Natural killer cell treated with Interleukin-12 subunit alpha and Interleukin-12 subunit beta and Interleukin-15 and Interleukin-18, amount 100 ng/mL, for 72 hours (primary cell): ENCODE measurements around the gene NFKB1. TPM values are rescaled to one million over a fixed set of nuclear protein-coding genes. Genes with fewer than 3 reads are reported as not detected.

Experiments
- ATAC-seq, 2 donors: fragments of 150-1000 bp; cut with Tn5 transposase in 1 of 2; sonication (Bioruptor Pico), chemical (Tn5 transposase) in 1 of 2; 2 replicates each; pipeline ENCODE4 v1.10.0; 2021
- DNase-seq: peaks from one replicate; pipeline ENCODE4 v3.0.0; 2022; ENCODE audit warnings: low spot score
- H3K27ac Mint-ChIP-seq, 2 donors: 1 replicate in 1 of 2; 2 replicates in 1 of 2; pipeline ENCODE4 v1.8.0; 2022; ENCODE audit warnings: mixed read lengths in 2 of 2, mild to moderate bottlenecking in 1 of 2, moderate library complexity in 1 of 2
- H3K27me3 Mint-ChIP-seq, 2 donors: 1 replicate in 1 of 2; 2 replicates in 1 of 2; pipeline ENCODE4 v1.8.0; 2022; ENCODE audit warnings: mixed read lengths in 2 of 2
- H3K36me3 Mint-ChIP-seq: one replicate; pipeline ENCODE4 v1.8.0; 2022; ENCODE audit warnings: mixed read lengths
- H3K4me1 Mint-ChIP-seq, 2 donors: 1 replicate in 1 of 2; 2 replicates in 1 of 2; pipeline ENCODE4 v1.8.0; 2022; ENCODE audit warnings: low read depth in 2 of 2, mixed read lengths in 2 of 2, mild to moderate bottlenecking in 1 of 2
- H3K4me3 Mint-ChIP-seq: one replicate; pipeline ENCODE4 v1.8.0; 2022; ENCODE audit warnings: mixed read lengths
- H3K9me3 Mint-ChIP-seq: 2 replicates; pipeline ENCODE4 v1.8.0; 2022; ENCODE audit warnings: mixed read lengths
- total RNA-seq, 2 donors: library from RNA; stranded (reverse); gene quantifications; one replicate each; pipeline ENCODE4 v1.2.3, GENCODE V29; 2022

Gene NFKB1
- total RNA-seq, 2 donors from 2014 or later: 108 to 131 TPM

GRCh38 chr4:102525504-102525903, 24.3 kb downstream of the NFKB1 start:
- no peak for DNase-seq
- Mint-ChIP-seq H3K27me3 (no peaks in the 10 kb centered on the region), H3K4me1 (peaks cover 68 to 78% of the 10 kb centered on the region in 2 donors), H3K9me3 (no peaks in the 10 kb centered on the region), H3K27ac (peak overlapping the region; percentile 93 to 98), H3K36me3 (peaks cover 13% of the 10 kb centered on the region), H3K4me3 (peak overlapping the region; percentile 83)
- peak; percentile 73 to 75 for ATAC-seq

DNA sequence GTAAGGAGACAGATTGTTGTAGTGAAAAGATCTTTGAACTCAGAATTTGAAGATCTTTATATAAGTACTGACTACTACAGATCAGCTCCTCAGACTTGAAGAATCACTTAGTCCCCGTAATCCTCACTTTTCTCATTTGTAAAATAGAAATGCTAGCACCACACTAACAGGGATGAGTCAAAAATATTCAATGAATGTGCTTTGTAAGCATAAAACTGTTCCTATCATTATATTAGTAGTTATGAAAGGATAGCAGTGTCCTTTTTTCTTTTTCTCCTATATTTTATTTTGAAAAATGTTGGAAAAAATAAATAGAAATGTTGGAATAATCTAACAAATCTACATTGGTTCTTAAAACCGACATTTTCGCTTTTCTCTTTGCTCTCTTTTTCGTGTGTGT, 25.4 kb downstream of the NFKB1 start:
- H3K27ac Mint-ChIP-seq: peak overlapping the region; percentile 93 to 98
- H3K27me3 Mint-ChIP-seq: no peaks in the 10 kb centered on the region
- H3K36me3 Mint-ChIP-seq: peaks cover 17% of the 10 kb centered on the region
- peak overlapping the region; percentile 83 for H3K4me3 Mint-ChIP-seq
- peaks cover 64 to 74% of the 10 kb centered on the region in 2 donors for H3K4me1 Mint-ChIP-seq
- ATAC-seq (no peak), DNase-seq (no peak)
- H3K9me3 Mint-ChIP-seq: no peaks in the 10 kb centered on the region

DNA sequence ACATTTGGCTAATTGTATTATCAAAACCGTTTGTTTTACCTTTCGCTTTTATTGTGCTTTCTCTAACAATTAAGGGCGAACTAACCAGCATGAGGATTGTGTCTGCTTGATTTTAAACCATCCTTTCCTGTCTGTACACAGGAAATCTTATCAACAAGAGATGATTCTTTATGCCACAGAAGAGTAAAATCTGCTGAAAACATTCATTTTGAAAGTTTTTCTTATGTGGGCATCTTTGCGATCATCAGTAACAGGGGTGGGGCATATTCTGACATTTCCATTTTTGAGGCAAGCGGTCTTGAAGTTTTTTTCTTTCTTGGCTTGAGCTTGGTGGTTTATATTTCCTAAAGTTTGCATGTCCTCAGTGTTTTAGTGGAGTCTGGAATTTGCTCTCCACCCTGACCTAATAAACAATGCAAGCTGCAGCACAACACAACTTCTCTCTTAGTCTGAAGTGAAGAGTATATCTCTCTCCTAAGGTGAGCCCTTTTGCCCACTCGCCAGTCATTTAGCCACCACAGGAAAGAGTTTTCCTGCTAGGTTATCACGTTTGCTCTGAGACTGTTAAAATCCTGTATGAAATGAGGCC, 26.6 kb downstream of the NFKB1 start:
- peak overlapping the region; percentile 76 to 98 for H3K27ac Mint-ChIP-seq
- H3K36me3 Mint-ChIP-seq: peaks cover 17% of the 10 kb centered on the region
- H3K4me3 Mint-ChIP-seq: peak overlapping the region; percentile 83
- no peaks in the 10 kb centered on the region for H3K9me3 Mint-ChIP-seq
- H3K27me3 Mint-ChIP-seq: no peaks in the 10 kb centered on the region
- no peak for DNase-seq
- H3K4me1 Mint-ChIP-seq: peaks cover 53 to 62% of the 10 kb centered on the region in 2 donors
- peak in 1 of 2 donors; percentile 69 for ATAC-seq

DNA sequence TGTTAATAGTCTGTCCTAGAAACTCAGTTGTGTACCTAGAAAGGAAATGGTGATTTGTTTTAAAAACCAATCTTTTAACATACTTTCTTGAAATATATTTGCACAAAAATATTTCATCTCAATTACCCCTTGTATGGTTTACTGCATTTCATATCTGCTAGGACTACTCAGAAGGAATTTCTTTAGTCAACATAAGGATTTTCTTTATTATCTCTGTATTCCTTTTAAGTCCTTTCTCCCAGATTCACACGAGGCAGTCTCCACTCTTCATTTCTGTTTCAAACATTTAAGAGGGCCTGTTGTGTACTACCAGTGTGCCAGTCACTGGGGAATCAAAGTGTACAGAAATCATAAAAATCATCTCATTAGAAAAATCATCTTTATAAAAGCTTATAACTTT, 28.8 kb downstream of the NFKB1 start:
- Mint-ChIP-seq H3K27ac (peak overlapping the region; percentile 67 to 76), H3K9me3 (no peaks in the 10 kb centered on the region), H3K27me3 (no peaks in the 10 kb centered on the region), H3K4me1 (peaks cover 57 to 66% of the 10 kb centered on the region in 2 donors), H3K36me3 (peaks cover 17% of the 10 kb centered on the region), H3K4me3 (peak overlapping the region; percentile 25)
- ATAC-seq (no peak), DNase-seq (no peak)

DNA sequence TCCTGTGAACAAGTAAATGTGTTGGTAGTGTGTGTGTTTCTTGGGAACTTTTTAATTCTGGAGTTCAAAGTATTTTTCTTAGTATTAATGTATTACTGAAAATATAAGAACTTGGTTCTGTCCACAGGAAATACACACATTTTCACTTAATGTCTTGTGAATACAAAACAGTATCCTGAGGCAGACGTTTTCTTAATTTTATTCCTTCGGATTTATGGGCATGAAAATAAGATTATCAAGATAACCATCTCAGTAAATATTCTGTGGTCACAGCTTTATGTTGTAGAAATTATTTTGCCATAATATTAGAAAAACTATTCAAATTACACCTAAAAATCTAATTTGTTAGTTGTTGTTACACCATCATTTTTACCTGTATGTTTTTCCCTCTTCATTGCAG, 29.8 kb downstream of the NFKB1 start:
- Mint-ChIP-seq H3K4me3 (peak overlapping the region; percentile 51), H3K27me3 (no peaks in the 10 kb centered on the region), H3K4me1 (peaks cover 49 to 56% of the 10 kb centered on the region in 2 donors), H3K27ac (peak overlapping the region; percentile 67 to 76), H3K36me3 (peaks cover 17% of the 10 kb centered on the region), H3K9me3 (no peaks in the 10 kb centered on the region)
- no peak for ATAC-seq
- DNase-seq: no peak

DNA sequence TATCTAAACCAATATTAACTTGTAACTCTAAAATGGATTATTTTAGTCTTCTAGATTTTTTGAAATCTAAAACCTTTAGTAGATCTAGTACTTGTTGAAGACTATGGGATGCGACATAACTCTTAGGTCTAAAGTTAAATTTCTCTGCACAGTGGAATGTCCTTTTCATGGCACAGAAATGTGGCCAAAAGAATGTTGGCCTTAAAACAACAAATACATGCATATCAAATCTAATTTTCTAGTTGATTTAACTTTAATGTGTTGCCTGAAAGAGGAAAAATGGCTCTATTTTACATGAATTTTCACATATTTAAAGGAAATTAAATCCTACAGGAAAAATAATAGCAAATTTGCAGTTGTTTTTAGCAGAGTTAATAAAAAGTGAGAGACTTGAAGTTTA, 30.3 kb downstream of the NFKB1 start:
- H3K27ac Mint-ChIP-seq: no peak overlapping the region
- H3K36me3 Mint-ChIP-seq: peaks cover 17% of the 10 kb centered on the region
- H3K4me3 Mint-ChIP-seq: no peak overlapping the region
- H3K27me3 Mint-ChIP-seq: no peaks in the 10 kb centered on the region
- H3K9me3 Mint-ChIP-seq: no peaks in the 10 kb centered on the region
- peaks cover 50 to 53% of the 10 kb centered on the region in 2 donors for H3K4me1 Mint-ChIP-seq
- ATAC-seq: no peak
- no peak for DNase-seq

DNA sequence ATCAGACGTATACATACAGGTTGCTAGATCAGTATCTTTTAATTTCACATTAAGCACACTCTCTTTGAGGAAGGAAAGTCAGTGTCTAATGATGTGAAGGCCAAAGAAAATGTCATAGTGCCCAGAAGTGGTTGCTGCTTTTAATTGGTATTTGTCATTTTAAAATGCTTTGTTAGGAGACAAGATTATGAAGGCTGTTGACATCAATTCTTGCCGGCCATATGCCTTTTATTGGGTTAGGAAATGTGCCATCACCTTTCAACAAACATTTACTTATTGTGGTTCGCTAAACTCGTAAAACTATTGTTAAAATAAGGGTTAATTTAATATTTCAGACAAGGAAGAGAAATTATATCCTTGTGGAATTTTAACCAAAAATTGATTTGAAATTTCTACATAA, 32.2 kb downstream of the NFKB1 start:
- H3K36me3 Mint-ChIP-seq: peaks cover 17% of the 10 kb centered on the region
- ATAC-seq: no peak
- H3K4me3 Mint-ChIP-seq: no peak overlapping the region
- H3K9me3 Mint-ChIP-seq: no peaks in the 10 kb centered on the region
- no peak for DNase-seq
- H3K27me3 Mint-ChIP-seq: no peaks in the 10 kb centered on the region
- peak overlapping the region in 1 of 2 donors; percentile 75 for H3K27ac Mint-ChIP-seq
- peaks cover 38 to 40% of the 10 kb centered on the region in 2 donors for H3K4me1 Mint-ChIP-seq

GRCh38 chr4:102533904-102534303, 32.7 kb downstream of the NFKB1 start:
- no peak for DNase-seq
- no peak overlapping the region for H3K4me3 Mint-ChIP-seq
- no peaks in the 10 kb centered on the region for H3K27me3 Mint-ChIP-seq
- H3K27ac Mint-ChIP-seq: peak overlapping the region in 1 of 2 donors; percentile 75
- peaks cover 35 to 36% of the 10 kb centered on the region in 2 donors for H3K4me1 Mint-ChIP-seq
- peaks cover 14% of the 10 kb centered on the region for H3K36me3 Mint-ChIP-seq
- H3K9me3 Mint-ChIP-seq: no peaks in the 10 kb centered on the region
- ATAC-seq: peak in 1 of 2 donors; percentile 26

DNA sequence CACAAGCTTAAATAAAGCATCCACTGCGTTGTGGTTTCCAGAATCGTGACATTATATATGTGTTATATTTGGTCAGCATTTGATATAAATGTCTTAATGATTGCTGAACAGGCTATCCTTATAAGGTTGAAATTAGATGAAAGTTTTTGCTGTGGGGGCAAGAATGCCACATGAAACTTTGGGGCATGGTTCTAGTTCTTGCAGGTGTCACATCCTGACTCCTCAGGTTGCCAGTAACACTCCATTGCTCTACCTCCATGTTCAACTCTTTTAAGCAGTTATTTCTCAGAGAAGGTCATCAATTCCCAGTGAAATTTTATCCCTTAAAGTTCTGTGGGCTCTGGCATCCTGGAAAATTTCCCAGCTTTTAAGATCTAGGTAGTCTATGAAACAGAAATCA, 33.7 kb downstream of the NFKB1 start:
- DNase-seq: no peak
- Mint-ChIP-seq H3K27ac (peak overlapping the region; percentile 24 to 75), H3K27me3 (no peaks in the 10 kb centered on the region), H3K36me3 (peaks cover 18% of the 10 kb centered on the region), H3K4me1 (peaks cover 34 to 38% of the 10 kb centered on the region in 2 donors), H3K4me3 (peak overlapping the region; percentile 49), H3K9me3 (no peaks in the 10 kb centered on the region)
- ATAC-seq: no peak

- Mint-ChIP-seq H3K27ac (peak overlapping the region; percentile 24 to 75), H3K36me3 (peaks cover 16% of the 10 kb centered on the region), H3K4me3 (peak overlapping the region; percentile 49), H3K4me1 (peaks cover 31 to 33% of the 10 kb centered on the region in 2 donors), H3K9me3 (no peaks in the 10 kb centered on the region), H3K27me3 (no peaks in the 10 kb centered on the region)
- ATAC-seq: peak; percentile 84 to 89
- no peak for DNase-seq
Measured at GRCh38 chr4:102535398-102536082, 34.4 kb downstream of the NFKB1 start.

DNA sequence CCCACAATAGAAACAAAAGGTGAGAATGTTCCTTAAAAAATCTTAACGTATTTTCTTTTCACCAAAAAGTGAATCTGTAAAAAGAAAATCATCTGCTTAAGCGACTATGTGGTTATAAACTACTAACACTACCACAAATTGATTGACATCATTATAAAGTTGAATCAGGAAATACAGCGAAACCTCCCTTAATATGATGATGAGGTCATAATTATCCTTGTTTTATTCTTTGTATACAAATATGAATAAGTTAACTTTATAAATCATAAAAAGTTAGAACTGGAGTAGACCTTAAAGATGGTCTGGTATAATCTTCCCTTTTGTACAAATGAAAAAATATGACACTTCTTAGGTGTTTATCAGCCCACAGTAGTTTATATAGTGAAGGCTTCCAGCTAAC, 35.6 kb downstream of the NFKB1 start:
- H3K4me1 Mint-ChIP-seq: peaks cover 36 to 38% of the 10 kb centered on the region in 2 donors
- no peak overlapping the region for H3K27ac Mint-ChIP-seq
- no peak overlapping the region for H3K4me3 Mint-ChIP-seq
- DNase-seq: no peak
- H3K27me3 Mint-ChIP-seq: no peaks in the 10 kb centered on the region
- H3K9me3 Mint-ChIP-seq: no peaks in the 10 kb centered on the region
- H3K36me3 Mint-ChIP-seq: peaks cover 17% of the 10 kb centered on the region
- no peak for ATAC-seq

DNA sequence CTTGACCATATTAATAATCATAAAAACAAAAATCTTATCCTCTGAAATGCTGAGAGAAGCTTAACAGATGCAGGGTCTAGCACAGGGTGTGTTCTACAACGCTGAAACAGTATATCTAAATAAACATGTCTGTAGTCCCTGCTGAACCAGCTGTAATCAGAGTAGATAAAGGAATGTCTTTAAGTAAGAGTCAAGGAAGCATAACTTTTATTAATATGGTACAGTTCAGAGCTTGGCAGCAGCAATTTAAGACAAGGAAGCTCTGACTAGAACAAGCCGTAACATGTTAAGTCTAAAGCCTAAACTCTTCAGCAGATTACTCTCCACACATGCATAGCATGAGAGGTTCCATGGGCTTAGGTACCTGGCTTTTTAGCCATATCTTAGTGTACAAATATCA, 36.1 kb downstream of the NFKB1 start:
- Mint-ChIP-seq H3K9me3 (no peaks in the 10 kb centered on the region), H3K4me1 (peaks cover 38 to 41% of the 10 kb centered on the region in 2 donors), H3K27ac (no peak overlapping the region), H3K4me3 (no peak overlapping the region), H3K36me3 (peaks cover 17% of the 10 kb centered on the region), H3K27me3 (no peaks in the 10 kb centered on the region)
- ATAC-seq (no peak), DNase-seq (no peak)

- Mint-ChIP-seq H3K36me3 (peaks cover 34% of the 10 kb centered on the region), H3K4me3 (no peak overlapping the region), H3K27ac (no peak overlapping the region), H3K4me1 (peaks cover 29 to 37% of the 10 kb centered on the region in 2 donors), H3K9me3 (no peaks in the 10 kb centered on the region), H3K27me3 (no peaks in the 10 kb centered on the region)
- ATAC-seq (peak; percentile 56 to 75), DNase-seq (no peak)
Measured at GRCh38 chr4:102541697-102542096, 40.5 kb downstream of the NFKB1 start.
